GM23338 (cell line): Measurements from ENCODE around the gene RGS6. TPM values are rescaled to one million over a fixed set of nuclear protein-coding genes. Genes with fewer than 3 reads are reported as not detected.

ENCODE experiments used
- CTCF ChIP-seq, 2 experiments: fragments of 200-600 bp in 1 of 2; sonication (generic) in 1 of 2; conservative IDR thresholded peaks; 2 replicates each; pipeline versions ENCODE4 v1.5.1 to v1.6.1; 2016 to 2017; ENCODE audit warnings: antibody characterized with exemption in 2 of 2, low read depth in 2 of 2, mild to moderate bottlenecking in 2 of 2, moderate library complexity in 1 of 2
- ETS1 ChIP-seq: IDR thresholded peaks from 2 replicates; pipeline ENCODE4 v1.6.1; 2016; ENCODE audit warnings: antibody characterized with exemption
- ZNF114 ChIP-seq: fragments of 250-450 bp; sonication (Bioruptor Pico); IDR thresholded peaks from 2 replicates; pipeline ENCODE4 v1.5.0; 2020; ENCODE audit warnings: mild to moderate bottlenecking, moderate library complexity
- ZNF331 ChIP-seq: fragments of 250-450 bp; sonication (Bioruptor Pico); IDR thresholded peaks from 2 replicates; pipeline ENCODE4 v1.5.0; 2020; ENCODE audit warnings: low read depth, mild to moderate bottlenecking, moderate library complexity
- ZNF462 ChIP-seq: fragments of 250-450 bp; sonication (Bioruptor Pico); IDR thresholded peaks from 2 replicates; pipeline ENCODE4 v1.5.0; 2020; ENCODE audit warnings: mild to moderate bottlenecking, moderate library complexity
- polyA plus RNA-seq: library from polyadenylated mRNA; unstranded; fragments of >200 nt; fragmentation: Nextera tagmentation; extraction: Ambion mirVana; gene quantifications from 2 replicates; pipeline ENCODE4 v1.2.1, GENCODE V29; 2016
- total RNA-seq: library from RNA; depleted of rRNA; stranded (reverse); fragments of >200 nt; shearing (Covaris generic); gene quantifications from 2 replicates; pipeline ENCODE4 v1.2.3, GENCODE V29; 2014

Gene RGS6
- total and polyA plus RNA-seq, 2 experiments from 2014 or later, result 0.66 to 0.83 TPM

GRCh38 chr14:72253503-72253902 is 321.3 kb downstream of the RGS6 start (continued):
- TF ChIP-seq ZNF462 (CRISPR knock-in tag), result no peak
- TF ChIP-seq CTCF (conservative IDR thresholded peaks at IDR 0.05; ENCODE audit: low read depth in 2 of 2), result no peak
- TF ChIP-seq ZNF331 (CRISPR knock-in tag), result no peak
- no peak for TF ChIP-seq ETS1
- no peak for TF ChIP-seq ZNF114 (CRISPR knock-in tag)
